Lower leg skin (tissue), 4 donors: ENCODE results near the gene ICAM2. TPM values are rescaled to one million over a fixed set of nuclear protein-coding genes. Genes with fewer than 3 reads are reported as not detected.

Source experiments
- DNase-seq, 2 donors: peaks; one replicate each; pipeline ENCODE4 v3.0.0-alpha.2; 2019; ENCODE audit warnings: low spot score in 2 of 2
- H3K4me3 ChIP-seq: fragments of 200-600 bp; sonication (generic); 2 replicates; pipeline ENCODE4 v1.5.1; 2017; ENCODE audit warnings: mild to moderate bottlenecking, low read depth; ENCODE audit not compliant: poor library complexity, severe bottlenecking
- POLR2A ChIP-seq, 2 donors: fragments of 450-650 bp; IDR thresholded peaks; one replicate each; pipeline ENCODE4 v1.6.1; 2016 to 2017; ENCODE audit warnings: antibody characterized with exemption in 2 of 2, mild to moderate bottlenecking in 1 of 2, moderate library complexity in 1 of 2
- WGBS, 2 donors: methylation state at CpG; one replicate each; pipeline ENCODE4 v1.1.5; 2018; 5-methylcytosine and 5-hydroxymethylcytosine counted together
- intact Hi-C: fragments of 100-400 bp; cut with DNase I; formaldehyde crosslinking; loops from one replicate; pipeline ENCODE4 v1.15.0; 2023; ENCODE audit warnings: low total_unique reads
- total RNA-seq, 4 donors: library from RNA; depleted of rRNA; stranded (reverse); fragments of >200 nt; gene quantifications; one replicate each; pipeline ENCODE4 v1.1.0, GENCODE V29; 2016
- TF ChIP-seq, protein P1 (sequence below), 3 donors: fragments of 450-650 bp; IDR thresholded peaks; one replicate each; pipeline ENCODE4 v1.5.1; 2016; ENCODE audit warnings: antibody characterized with exemption in 3 of 3, mild to moderate bottlenecking in 3 of 3, moderate library complexity in 2 of 3

The ICAM2 gene
- total RNA-seq, 4 donors from 2014 or later: 11.5 to 26.8 (median 19.9) TPM

DNA sequence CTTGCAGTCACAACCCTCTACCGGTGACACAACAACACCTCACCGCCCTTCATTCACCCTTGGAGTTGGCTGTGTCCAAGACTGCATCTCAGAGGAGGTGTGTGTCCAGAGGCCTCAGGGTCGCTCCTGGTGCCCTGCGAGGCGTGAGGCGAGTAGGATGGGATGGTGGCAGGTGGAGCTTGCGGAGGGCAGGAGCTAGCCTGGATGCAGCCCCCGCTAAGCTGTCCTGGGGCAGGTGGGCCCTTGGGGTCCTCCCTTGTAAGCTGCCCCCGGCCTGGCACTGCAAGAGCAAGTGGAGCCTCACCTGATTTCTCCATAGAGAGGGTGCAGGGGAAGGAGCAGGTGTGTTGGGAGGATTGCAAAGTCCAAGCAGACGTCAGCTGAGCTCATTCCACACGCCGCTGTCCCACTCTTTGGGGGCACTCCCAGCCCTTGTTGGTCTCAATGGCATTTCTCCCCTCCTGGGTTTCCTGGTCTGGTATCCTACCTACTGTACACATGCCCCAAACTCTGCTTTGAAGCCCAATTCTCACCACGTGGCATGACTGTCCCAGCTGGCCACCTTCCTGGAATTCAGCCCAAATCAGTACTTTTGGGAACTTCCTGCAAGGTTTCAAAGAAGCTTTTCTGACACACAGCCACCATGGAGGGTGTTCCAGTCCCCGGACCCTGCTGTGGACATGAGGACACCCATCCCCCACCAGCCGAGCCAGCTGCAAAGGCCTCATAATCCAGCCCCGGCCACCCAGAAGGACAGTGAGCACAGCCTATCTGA, 18.1 kb upstream of the ICAM2 start:
- intact Hi-C loops: no loop called here
- no peak overlapping the region for H3K4me3 ChIP-seq
- 90 to 92% methylated on average over 16 of the region's 16 CpGs for WGBS, 2 donors
- no peak for TF ChIP-seq POLR2A (IDR thresholded peaks at IDR 0.05)
- TF ChIP-seq, protein P1, sequence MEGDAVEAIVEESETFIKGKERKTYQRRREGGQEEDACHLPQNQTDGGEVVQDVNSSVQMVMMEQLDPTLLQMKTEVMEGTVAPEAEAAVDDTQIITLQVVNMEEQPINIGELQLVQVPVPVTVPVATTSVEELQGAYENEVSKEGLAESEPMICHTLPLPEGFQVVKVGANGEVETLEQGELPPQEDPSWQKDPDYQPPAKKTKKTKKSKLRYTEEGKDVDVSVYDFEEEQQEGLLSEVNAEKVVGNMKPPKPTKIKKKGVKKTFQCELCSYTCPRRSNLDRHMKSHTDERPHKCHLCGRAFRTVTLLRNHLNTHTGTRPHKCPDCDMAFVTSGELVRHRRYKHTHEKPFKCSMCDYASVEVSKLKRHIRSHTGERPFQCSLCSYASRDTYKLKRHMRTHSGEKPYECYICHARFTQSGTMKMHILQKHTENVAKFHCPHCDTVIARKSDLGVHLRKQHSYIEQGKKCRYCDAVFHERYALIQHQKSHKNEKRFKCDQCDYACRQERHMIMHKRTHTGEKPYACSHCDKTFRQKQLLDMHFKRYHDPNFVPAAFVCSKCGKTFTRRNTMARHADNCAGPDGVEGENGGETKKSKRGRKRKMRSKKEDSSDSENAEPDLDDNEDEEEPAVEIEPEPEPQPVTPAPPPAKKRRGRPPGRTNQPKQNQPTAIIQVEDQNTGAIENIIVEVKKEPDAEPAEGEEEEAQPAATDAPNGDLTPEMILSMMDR (IDR thresholded peaks at IDR 0.05): no peak
- peak in 1 of 2 donors; percentile 68 for DNase-seq

DNA sequence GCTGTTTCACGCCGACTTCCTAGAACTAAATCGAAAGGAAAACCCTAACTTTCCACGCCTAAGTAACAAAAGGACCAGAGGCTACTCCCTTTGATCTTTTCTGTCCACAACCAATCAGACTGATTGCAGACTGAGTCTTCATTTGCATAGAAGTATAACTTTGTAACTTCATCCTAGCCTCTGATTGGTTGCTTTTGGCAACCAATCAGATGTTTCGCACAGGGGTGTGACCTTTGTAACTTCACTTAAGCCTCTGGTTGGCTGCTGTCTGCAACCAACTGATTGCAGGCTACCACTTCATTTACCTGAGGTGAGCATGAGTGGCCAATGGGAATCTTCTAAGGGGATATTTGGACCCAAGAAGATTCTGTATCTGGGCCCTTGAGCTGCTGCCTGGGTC, 17.4 kb upstream of the ICAM2 start:
- 95 to 97% methylated on average over 5 of the region's 5 CpGs for WGBS, 2 donors
- no peak overlapping the region for H3K4me3 ChIP-seq
- DNase-seq: no peak
- intact Hi-C loops: no loop called here
- TF ChIP-seq POLR2A (IDR thresholded peaks at IDR 0.05): no peak
- TF ChIP-seq, protein P1 (IDR thresholded peaks at IDR 0.05): no peak

DNA sequence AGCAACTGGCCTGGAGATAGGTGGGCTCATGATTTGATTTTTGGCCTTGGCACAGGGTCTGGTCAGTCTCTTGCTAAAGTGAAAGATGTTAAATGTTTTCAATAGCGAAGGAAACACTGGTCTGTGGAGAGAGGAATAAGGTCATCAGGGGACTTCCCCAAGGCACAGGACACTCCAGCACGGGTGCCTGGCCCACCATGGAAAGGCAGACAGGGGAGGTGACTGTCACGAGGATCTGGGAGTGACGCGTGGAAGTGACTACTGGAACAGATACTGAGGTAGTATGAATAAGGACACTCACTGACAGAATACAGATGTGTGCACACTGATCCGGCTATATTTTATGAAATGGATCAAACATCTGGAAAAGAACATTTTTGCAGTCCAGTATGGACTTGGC, 16.7 kb upstream of the ICAM2 start:
- TF ChIP-seq, protein P1 (IDR thresholded peaks at IDR 0.05): no peak
- no peak for TF ChIP-seq POLR2A (IDR thresholded peaks at IDR 0.05)
- intact Hi-C loops: no loop called here
- WGBS, 2 donors: 84 to 91% methylated on average over 6 of the region's 6 CpGs
- peak in 1 of 2 donors; percentile 77 for DNase-seq
- no peak overlapping the region for H3K4me3 ChIP-seq

DNA sequence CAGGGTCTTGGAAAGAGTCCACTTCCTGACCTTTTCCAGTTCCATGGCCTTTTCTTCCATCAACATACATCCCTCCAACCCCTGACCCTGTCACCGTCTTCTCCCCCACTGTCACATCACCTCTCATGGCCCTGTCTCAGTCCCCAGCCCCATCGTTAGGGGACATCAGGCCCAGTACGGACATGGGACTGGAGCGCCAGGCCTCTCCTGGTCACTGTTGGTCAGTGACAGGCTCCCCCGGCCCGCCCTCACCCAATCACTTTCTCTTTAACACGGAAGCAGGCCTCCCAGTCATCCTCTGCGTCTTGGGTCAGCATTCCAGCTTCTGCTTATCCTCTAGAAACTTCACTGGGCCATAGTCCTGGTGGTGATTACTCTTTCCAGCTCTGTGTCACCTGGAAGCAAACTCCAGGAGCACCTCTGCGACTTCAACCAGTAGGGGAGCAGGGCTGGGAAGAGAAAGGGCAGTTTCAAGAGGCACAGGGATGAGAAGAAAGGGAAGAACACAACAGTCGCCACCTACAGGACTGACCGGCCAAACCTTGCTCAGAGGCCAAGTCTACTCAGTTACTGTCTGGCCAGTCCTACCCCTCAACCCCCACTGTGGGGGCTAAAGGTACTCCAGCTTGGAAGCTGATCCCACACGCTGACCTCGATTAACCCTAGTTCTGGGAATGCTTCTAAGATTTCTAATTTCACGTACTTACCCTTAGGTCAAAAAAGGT, 15.9 kb upstream of the ICAM2 start:
- no peak for TF ChIP-seq POLR2A (IDR thresholded peaks at IDR 0.05)
- TF ChIP-seq, protein P1 (IDR thresholded peaks at IDR 0.05): no peak
- DNase-seq: peak in 1 of 2 donors; percentile 75
- WGBS, 2 donors: 87 to 90% methylated on average over 14 of the region's 14 CpGs
- intact Hi-C loops: no loop called here
- no peak overlapping the region for H3K4me3 ChIP-seq

DNA sequence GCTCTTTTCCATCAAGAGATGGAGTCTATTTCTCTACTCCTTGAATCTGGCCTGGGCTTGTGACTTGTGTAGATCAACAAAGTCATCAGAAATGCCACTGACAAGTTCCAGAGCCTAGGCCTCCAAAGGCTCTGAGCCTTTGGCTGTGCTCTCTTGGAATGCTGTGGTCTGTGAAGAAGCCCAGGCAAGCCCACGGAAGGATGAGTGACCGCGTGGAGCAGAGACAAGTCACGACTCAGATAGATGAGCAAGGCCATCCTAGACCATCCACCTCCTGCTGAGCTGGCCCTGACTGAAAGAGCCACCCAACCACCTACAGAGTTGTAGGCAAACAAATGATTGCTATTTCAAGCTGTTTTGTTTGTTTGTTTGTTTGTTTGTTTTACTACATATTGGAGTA, 11.6 kb upstream of the ICAM2 start:
- TF ChIP-seq POLR2A (IDR thresholded peaks at IDR 0.05): no peak
- TF ChIP-seq, protein P1 (IDR thresholded peaks at IDR 0.05): no peak
- WGBS, 2 donors: 76 to 78% methylated on average over 4 of the region's 4 CpGs
- DNase-seq: peak in 1 of 2 donors; percentile 62
- no peak overlapping the region for H3K4me3 ChIP-seq
- intact Hi-C loops: no loop called here
